ENCODE measurements around the gene GOLIM4. TPM values are rescaled to one million over a fixed set of nuclear protein-coding genes. Genes with fewer than 3 reads are reported as not detected.
A peak's percentile ranks its signal among the peaks of the same experiment; 100 is the strongest.

GOLIM4 gene
- total and polyA plus RNA-seq, 2 of the 13 experiments (the other 11 are each of a cell fraction or from before 2014, with no cell fraction given), result 10.9 to 47.7 TPM

- TF ChIP-seq ZFP36L1 (CRISPR knock-in tag; IDR thresholded peaks at IDR 0.05) (no peak), POGZ (CRISPR knock-in tag; IDR thresholded peaks at IDR 0.05) (peak; percentile 63), ELF3 (CRISPR knock-in tag; IDR thresholded peaks at IDR 0.05) (0 out of 2 replicates have a peak, but pooled peaks have one; percentile 18), ZNF160 (CRISPR knock-in tag; IDR thresholded peaks at IDR 0.05) (no peak), ZNF264 (CRISPR knock-in tag; IDR thresholded peaks at IDR 0.05) (no peak), SOX5 (CRISPR knock-in tag; IDR thresholded peaks at IDR 0.05; ENCODE audit: borderline replicate concordance) (peak; percentile 26; the same call in 1 of the 2 replicates), RARG (CRISPR knock-in tag; IDR thresholded peaks at IDR 0.05; ENCODE audit: low read depth) (no peak), ZNF10 (CRISPR knock-in tag; IDR thresholded peaks at IDR 0.05; ENCODE audit: borderline replicate concordance, low read depth) (no peak), CTCF (CRISPR knock-in tag; IDR thresholded peaks at IDR 0.05) (peak; percentile 54), HHEX (CRISPR knock-in tag; IDR thresholded peaks at IDR 0.05) (no peak), ZNF598 (CRISPR knock-in tag; IDR thresholded peaks at IDR 0.05; ENCODE audit: borderline replicate concordance) (no peak), ZNF577 (CRISPR knock-in tag; IDR thresholded peaks at IDR 0.05; ENCODE audit: borderline replicate concordance, low read depth) (no peak)
- TF ChIP-seq, protein P1, sequence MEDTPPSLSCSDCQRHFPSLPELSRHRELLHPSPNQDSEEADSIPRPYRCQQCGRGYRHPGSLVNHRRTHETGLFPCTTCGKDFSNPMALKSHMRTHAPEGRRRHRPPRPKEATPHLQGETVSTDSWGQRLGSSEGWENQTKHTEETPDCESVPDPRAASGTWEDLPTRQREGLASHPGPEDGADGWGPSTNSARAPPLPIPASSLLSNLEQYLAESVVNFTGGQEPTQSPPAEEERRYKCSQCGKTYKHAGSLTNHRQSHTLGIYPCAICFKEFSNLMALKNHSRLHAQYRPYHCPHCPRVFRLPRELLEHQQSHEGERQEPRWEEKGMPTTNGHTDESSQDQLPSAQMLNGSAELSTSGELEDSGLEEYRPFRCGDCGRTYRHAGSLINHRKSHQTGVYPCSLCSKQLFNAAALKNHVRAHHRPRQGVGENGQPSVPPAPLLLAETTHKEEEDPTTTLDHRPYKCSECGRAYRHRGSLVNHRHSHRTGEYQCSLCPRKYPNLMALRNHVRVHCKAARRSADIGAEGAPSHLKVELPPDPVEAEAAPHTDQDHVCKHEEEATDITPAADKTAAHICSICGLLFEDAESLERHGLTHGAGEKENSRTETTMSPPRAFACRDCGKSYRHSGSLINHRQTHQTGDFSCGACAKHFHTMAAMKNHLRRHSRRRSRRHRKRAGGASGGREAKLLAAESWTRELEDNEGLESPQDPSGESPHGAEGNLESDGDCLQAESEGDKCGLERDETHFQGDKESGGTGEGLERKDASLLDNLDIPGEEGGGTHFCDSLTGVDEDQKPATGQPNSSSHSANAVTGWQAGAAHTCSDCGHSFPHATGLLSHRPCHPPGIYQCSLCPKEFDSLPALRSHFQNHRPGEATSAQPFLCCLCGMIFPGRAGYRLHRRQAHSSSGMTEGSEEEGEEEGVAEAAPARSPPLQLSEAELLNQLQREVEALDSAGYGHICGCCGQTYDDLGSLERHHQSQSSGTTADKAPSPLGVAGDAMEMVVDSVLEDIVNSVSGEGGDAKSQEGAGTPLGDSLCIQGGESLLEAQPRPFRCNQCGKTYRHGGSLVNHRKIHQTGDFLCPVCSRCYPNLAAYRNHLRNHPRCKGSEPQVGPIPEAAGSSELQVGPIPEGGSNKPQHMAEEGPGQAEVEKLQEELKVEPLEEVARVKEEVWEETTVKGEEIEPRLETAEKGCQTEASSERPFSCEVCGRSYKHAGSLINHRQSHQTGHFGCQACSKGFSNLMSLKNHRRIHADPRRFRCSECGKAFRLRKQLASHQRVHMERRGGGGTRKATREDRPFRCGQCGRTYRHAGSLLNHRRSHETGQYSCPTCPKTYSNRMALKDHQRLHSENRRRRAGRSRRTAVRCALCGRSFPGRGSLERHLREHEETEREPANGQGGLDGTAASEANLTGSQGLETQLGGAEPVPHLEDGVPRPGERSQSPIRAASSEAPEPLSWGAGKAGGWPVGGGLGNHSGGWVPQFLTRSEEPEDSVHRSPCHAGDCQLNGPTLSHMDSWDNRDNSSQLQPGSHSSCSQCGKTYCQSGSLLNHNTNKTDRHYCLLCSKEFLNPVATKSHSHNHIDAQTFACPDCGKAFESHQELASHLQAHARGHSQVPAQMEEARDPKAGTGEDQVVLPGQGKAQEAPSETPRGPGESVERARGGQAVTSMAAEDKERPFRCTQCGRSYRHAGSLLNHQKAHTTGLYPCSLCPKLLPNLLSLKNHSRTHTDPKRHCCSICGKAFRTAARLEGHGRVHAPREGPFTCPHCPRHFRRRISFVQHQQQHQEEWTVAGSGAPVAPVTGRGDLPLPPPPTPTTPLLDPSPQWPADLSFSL (CRISPR knock-in tag; IDR thresholded peaks at IDR 0.05), result no peak
- TF ChIP-seq, protein P2, sequence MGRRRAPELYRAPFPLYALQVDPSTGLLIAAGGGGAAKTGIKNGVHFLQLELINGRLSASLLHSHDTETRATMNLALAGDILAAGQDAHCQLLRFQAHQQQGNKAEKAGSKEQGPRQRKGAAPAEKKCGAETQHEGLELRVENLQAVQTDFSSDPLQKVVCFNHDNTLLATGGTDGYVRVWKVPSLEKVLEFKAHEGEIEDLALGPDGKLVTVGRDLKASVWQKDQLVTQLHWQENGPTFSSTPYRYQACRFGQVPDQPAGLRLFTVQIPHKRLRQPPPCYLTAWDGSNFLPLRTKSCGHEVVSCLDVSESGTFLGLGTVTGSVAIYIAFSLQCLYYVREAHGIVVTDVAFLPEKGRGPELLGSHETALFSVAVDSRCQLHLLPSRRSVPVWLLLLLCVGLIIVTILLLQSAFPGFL (CRISPR knock-in tag; IDR thresholded peaks at IDR 0.05), result no peak
- TF ChIP-seq, protein P3, sequence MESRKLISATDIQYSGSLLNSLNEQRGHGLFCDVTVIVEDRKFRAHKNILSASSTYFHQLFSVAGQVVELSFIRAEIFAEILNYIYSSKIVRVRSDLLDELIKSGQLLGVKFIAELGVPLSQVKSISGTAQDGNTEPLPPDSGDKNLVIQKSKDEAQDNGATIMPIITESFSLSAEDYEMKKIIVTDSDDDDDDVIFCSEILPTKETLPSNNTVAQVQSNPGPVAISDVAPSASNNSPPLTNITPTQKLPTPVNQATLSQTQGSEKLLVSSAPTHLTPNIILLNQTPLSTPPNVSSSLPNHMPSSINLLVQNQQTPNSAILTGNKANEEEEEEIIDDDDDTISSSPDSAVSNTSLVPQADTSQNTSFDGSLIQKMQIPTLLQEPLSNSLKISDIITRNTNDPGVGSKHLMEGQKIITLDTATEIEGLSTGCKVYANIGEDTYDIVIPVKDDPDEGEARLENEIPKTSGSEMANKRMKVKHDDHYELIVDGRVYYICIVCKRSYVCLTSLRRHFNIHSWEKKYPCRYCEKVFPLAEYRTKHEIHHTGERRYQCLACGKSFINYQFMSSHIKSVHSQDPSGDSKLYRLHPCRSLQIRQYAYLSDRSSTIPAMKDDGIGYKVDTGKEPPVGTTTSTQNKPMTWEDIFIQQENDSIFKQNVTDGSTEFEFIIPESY (CRISPR knock-in tag; IDR thresholded peaks at IDR 0.05), result no peak
Measured at GRCh38 chr3:168088106-168088720, 7.5 kb downstream of the GOLIM4 start (continued).

Measured in HepG2 (cell line).